GM18951 (cell line): Measurements from ENCODE around the gene VCX3A.
"Not testable (repeated sequence)": the region's sequence is repeated elsewhere in the genome, so short reads cannot be mapped to it uniquely, and the experiment has no call there.

Experiments used
- POLR2A ChIP-seq: IDR thresholded peaks from 4 replicates; pipeline ENCODE4 v1.6.1; 2011; ENCODE audit warnings: mild to moderate bottlenecking; ENCODE audit not compliant: insufficient read length, insufficient read depth; ENCODE audit errors: extremely low read depth
- in situ Hi-C: fragments of 300-500 bp; cut with MboI; formaldehyde crosslinking; loops from one replicate; pipeline ENCODE4 v1.12.0; 2022; ENCODE audit warnings: low sequenced_read_pairs, mixed read lengths, inconsistent platforms; ENCODE audit not compliant: unreplicated experiment

The VCX3A gene

DNA sequence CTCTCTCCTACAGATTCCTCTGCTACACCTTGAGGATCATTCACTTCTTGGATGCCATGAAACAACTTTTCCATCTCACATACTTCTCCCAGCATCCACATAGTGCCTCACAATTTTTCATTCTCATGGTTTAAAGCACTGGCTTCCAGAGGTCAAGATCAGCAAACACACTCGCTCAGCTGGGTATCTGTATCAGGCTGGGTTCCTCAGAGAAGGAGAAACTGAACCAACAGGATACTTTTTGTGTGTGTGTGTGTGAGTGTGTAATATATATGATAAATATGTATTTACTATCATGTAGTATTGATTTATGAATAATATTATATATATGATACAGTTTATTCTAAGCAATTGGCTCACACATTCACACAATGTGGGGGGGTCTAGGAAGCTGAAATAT is at the start of gene VCX3A:
VCX3A (minus strand) TSS at position 101 of the 400 bp plus-strand sequence. CDS start 621 bp downstream, outside the sequence.
- in situ Hi-C loops = not testable (repeated sequence)

GRCh38 chrX:6574762-6575161 is 39.8 kb upstream of the VCX3A start:
- in situ Hi-C loops = no loop called here
- TF ChIP-seq POLR2A = no peak

GRCh38 chrX:6568031-6568430 is 33.1 kb upstream of the VCX3A start:
- TF ChIP-seq POLR2A = no peak
- in situ Hi-C loops = no loop called here

DNA sequence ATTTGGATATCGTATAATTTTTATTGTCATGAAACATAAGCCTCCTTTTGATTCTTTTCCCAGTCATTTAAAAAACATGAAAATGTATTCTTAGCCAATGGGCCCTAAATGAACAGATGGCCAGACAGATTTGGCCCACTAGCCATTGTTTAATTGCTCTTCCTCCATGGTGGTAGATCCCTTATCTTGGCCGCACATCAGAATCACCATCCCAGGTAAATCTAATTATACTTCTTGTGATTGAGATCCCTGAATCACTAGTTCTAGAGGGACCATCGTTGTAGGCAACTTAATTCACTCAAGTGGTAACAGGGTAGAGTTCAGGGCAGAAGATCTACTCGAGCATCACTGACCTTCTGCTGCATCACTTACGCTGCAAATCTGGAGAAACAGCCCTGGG is 24.1 kb upstream of the VCX3A start:
- in situ Hi-C loops = no loop called here
- no peak for TF ChIP-seq POLR2A

DNA sequence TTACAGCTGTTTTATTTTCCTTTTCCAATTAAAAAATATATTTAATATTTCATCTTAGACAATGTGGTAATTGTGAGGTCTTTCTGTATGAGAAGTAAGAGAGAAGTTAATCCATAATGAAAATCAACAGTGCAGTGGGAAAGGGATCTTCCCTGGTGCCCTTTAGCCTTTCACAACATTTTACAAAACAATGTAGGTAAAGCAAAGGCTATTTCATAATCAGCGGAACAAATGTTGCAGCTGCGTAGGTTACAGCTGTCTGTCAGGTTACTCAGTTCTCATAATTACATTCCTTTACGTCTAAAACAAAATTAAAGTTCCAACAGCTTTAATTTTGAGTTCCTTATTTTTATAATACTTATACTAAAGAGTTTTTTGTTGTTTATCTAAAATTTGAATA is 22.8 kb upstream of the VCX3A start:
- TF ChIP-seq POLR2A = no peak

GRCh38 chrX:6550999-6551398 is 16.1 kb upstream of the VCX3A start:
- in situ Hi-C loops = no loop called here
- TF ChIP-seq POLR2A = no peak

More for the DNA sequence above, 22.8 kb upstream of the VCX3A start:
- in situ Hi-C loops = no loop called here

DNA sequence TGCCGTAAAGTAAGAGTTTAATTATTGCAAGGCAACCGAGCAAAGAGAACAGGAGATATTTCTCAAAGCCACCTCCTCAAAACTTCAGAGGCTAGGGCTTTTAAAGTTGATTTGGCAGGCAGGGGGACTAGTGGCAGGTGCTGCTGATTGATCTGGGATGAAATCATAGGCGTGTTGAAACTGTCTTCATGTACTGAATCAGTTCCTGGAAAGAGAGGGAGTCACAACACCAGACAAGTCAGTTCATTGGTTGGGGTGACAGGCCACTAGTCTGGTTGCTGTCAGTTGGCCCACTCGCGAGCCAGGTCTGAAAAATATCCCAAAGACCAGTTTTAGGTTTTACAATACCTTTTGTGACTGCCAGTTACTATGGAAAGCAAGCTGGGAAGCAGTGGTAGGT is 10.8 kb upstream of the VCX3A start:
- in situ Hi-C loops = no loop called here
- TF ChIP-seq POLR2A = no peak

DNA sequence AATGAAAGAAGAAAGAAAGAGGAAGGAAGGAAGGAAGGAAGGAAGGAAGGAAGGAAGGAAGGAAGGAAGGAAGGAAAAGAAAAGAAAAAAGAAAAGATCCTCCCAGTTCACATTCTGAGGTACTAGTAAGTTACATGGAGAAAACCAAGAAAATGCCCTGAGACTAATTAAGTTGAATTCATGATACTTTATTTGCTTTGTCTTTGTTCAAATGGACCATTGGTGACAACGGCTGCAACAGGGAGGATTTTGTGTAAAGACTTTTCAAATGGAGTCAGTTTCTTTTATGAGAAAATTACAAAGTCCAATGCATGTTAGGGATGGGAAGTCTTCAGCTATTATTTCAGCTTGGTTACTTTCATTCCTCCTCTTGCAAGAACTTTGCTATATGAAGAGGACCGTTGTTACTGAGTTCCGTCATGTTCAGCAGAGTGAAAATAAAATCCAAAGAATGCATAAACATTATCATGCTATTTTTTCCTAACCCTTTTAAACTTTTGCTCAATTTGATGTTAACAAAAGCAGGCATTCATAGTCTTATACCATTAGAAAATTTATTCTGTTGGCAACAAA is 8.3 kb downstream of the VCX3A start:
- in situ Hi-C loops = no loop called here
- no peak for TF ChIP-seq POLR2A

DNA sequence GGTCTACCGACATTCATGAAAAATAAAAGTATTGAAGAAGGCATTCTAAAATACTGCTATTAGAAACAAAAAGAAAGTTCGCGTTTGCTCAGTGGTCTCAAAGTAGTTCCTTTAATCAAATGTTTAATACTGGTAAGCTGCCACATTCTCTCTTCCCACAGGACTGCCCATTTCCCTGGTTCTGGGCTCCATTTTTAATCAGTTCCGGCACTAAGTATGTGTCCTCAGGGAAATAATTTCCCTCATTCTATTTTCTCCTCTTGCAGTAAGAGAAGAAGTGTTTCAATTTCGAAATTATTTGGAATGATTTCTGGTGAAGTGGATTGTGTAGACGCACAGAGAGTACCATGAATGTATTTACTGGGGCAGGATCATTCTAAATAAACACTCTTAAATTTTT is 17.5 kb downstream of the VCX3A start:
- no peak for TF ChIP-seq POLR2A
- in situ Hi-C loops = no loop called here

DNA sequence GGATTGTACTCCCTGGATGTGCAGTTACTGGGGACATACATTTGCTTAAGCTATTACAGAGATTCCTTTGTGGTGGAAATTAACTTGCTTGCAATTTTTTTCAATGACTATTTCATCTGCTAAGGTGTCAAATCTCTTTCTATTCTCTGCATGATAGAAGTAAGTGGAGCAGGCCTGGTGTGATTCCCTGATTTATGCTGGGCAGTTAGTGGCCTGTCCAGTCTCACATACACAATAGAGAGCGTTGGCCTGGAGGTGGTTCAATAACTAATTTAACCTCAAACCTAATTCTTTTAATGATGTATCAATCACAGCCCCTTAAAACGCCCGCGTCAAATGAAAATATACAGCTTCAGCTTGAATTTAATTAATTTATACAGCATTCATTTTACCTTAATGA is 28.5 kb downstream of the VCX3A start:
- in situ Hi-C loops = no loop called here

DNA sequence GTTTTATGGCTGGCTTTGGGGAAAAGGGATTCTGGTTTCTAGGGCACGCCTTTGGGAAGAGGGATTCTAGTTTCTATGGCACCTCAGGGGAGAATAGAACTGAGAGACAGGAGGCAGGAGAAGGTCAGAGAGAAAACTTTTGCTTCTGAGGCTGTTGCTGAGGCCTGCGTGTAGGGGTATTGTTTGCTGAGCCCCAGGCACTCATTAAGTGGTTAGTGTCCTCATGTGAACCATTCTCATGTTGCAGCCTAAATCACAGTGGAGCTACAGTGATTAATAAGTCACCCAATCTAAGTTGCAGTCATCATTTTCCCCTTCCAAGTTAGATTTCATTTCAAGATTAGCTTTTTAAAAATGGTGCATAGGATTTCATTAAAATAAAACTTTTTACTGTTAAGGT is 29.0 kb downstream of the VCX3A start:
- no peak for TF ChIP-seq POLR2A
- in situ Hi-C loops = no loop called here

More for the DNA sequence above, 28.5 kb downstream of the VCX3A start:
- no peak for TF ChIP-seq POLR2A

DNA sequence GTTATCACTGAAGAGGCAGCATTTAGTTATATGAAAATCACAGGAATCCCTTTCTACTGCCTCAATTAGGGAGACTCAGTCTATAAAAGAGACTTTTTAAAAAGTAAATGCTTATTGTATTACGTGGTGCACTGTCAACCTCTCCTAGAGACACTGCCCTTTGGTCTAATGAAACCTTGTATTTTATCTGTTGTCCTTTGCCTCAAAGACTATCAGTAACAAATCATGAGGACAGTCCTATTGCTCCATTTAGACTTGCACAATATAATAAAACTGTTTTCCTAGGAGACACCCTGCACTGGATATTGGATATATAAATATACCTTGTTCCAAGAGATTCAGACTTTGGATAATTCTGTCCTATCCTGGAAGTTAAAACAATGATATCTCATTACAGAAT is 34.2 kb downstream of the VCX3A start:
- no peak for TF ChIP-seq POLR2A
- in situ Hi-C loops = no loop called here

- no peak for TF ChIP-seq POLR2A
- in situ Hi-C loops = no loop called here
Measured at GRCh38 chrX:6498324-6498723, 36.6 kb downstream of the VCX3A start.
